Fibroblast of the conjunctiva (primary cell): ENCODE results near the gene NFATC2.
"Not testable (repeated sequence)": the region's sequence is repeated elsewhere in the genome, so short reads cannot be mapped to it uniquely, and the experiment has no call there.

ENCODE experiments used
- DNase-seq: peaks from one replicate; pipeline ENCODE4 v3.0.0-alpha.2; 2010; ENCODE audit warnings: low read depth

The NFATC2 gene

DNA sequence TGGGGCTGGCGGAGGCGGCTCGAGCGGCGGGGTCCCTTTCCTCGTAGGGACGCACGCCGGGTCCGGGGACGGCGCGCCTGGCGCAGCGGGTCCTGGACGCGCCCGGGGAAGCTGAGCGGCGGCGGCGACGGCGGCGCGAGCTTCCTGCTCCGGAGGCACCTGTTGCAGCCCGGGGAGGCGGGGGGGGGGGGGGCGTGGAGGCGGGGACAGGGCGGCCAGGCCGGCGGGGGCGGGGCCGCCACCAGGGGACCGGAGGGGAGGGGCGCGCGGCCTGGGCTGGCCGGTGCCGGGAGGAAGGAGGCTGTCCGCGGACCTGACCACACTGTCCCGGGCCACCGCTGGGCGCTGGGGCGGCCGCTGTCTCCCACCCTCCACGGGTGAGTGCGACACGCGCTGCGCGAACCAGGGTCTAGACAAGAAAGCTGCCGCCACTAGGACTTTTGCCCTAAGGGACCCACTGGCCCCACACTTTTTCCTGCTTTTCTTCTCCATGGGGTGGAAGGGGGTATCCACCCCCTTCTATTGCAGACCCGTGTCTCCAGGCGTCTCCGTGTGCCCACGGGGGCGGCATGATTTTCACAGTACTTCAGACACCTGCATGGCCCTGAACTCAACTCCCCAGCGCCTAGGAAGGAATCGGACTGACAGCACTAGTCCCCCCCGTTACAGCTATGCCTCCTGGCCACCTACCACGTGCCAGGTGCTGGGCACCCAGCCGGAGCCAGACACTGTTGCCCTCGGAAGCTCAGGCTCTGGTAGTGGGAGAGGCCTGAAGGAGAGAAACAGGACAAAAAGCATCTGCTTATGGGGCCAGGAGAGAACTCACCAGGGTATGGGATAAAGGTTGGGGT is at the start of gene NFATC2:
Gene NFATC2, minus strand, starts transcription at position 149 of the 851 bp plus-strand sequence. CDS start 220 bp downstream, outside the sequence.
- no peak for DNase-seq

DNA sequence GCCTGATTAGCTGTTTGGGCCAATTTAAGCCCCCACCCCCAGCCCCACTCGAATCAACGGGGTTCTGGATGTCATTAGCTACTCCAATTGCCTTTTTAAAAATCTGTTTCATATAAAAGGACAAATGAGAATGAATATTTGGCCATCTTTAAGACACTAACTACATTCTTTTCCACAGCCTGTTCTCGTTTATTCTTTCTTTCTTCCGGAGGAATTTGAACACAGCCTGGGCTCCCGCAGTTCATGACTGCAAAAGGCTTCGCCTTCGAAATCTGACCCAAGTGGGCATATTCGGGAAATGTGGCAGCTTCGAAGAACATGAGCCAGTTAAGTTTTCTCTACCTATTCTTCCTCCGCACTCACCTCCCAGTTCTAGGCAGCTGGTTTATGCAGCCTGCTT is 49.4 kb upstream of the NFATC2 start:
- no peak for DNase-seq

DNA sequence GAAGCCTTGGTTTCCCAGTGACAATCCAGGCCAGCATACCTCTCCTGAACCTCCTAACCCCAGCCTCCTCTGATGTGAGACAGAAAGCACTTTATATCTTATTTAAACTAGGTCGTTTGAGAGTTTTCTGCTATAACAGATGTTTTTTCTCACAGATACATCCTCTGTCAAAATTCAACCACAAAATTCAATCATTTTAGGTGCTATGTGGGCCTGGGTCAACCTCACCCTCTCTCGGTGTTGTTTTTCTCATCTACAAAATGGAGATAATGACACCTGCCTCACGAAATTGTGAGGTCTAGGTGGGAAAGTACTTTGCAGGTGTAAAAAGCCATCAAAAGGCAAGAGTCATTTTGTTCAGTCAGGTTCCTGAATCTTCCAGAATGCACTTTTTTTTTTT is 46.2 kb upstream of the NFATC2 start:
- DNase-seq: no peak

DNA sequence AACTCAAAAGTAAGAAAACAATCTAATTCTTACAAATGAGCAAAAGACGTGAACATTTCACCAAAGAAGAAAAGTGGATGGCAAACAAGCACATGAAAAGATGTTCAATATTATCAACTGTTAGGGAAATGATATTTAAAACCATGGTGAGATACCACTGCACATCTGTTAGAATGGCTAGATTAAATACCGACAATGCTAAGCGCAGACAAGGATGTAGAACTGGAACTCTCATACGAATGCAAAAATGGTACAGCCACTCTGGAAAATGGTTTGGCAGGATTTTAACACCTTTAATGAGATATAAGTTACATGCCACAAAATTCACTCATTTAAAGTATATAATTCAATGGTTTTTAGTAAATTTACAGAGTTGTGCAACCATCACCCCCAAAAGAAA is 44.6 kb upstream of the NFATC2 start:
- no peak for DNase-seq

DNA sequence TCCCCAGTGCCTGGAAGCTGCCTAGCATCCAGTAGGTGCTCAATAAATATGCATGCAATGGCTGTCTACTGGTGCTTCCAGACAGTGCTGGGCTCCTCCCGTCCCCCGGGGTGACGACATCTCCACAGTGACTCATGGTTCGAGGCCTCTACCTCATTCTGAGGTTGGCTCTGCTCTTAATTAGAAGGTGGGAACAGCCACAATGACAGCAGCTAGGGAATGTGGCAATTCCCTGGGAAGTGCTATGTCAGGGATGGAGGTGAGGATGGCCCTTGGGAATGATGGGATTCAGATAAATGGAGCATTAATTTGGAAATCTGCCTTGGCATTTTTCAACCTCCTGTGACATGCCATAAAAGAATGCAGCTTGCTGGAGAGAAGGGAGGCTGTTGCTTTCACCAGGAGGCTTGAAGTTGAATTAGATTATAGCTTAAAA is 43.5 kb upstream of the NFATC2 start:
- no peak for DNase-seq

DNA sequence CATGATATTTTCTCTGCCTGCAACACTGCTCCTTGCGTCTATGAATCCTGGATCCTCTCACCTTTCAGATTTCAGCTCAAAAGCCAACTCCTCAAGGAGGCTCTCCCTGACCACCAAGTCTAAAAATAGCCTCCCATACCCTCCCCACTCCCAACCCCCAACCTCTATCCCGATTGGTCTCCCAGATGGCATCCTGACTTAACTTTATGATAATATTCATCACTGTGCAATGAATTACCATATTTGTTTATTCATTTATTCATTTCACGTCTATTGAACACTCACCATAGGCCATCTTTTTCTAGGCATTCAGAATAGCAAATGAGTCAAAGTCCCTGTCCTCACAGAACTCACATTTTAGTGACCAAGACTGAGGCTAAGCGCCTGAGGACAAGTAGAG is 42.6 kb upstream of the NFATC2 start:
- no peak for DNase-seq

DNA sequence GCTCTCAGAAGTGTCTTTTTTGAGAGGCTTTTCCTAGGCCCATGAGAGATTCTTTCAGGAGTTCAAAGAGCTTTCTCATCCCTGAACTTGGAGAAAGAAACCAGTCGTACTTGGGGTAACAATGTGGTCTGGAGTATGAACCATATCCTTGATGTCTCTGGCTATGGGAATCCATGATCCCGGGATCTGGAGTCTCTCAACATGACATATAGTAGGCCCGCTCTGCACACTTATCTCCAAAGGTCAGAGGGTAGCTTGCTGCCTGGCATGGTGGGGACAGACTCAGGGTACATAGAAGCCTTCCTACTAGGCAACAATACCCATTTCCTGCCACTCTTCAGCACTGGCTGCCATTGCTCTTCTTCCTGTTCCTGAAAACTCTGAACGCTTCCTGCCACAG is 42.2 kb upstream of the NFATC2 start:
- DNase-seq: no peak

DNA sequence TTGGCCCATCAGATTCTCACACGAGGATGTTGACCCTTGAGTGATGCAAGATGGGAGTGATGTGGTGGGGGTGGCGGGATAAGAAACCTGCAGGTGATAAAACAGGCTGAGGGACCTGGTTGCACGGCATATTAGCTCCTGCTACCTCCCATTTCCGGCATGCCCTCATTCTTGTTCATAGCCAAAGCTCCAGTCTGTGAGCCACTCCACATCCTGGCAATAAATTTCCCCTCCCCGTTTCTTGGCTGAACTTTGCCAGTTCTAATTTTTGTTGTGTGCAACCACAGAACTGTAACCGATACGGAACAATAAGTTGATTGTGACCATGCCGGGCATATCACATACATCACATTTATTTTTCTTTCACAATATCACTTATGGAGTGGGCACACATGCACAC is 41.6 kb upstream of the NFATC2 start:
- DNase-seq: no peak

DNA sequence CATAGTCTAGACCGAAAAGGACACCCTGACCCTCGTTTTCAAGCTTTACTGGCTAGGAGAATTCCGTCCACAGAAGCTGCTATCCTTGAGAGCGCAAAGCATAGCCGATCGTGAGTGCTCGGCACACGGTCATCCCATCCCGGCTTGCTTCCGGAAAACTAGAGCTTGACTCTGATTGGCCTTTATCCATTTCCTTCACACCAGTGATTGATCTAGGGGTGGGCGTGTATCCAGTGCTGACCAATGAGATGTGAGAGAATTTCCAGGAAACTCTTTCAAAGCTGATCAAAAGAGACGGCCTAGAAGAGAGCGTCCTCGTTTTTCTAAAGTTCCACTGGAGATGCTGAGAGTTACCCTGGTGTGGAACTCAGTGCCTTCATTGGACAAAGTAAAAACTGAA is 41.0 kb upstream of the NFATC2 start:
- DNase-seq: no peak

DNA sequence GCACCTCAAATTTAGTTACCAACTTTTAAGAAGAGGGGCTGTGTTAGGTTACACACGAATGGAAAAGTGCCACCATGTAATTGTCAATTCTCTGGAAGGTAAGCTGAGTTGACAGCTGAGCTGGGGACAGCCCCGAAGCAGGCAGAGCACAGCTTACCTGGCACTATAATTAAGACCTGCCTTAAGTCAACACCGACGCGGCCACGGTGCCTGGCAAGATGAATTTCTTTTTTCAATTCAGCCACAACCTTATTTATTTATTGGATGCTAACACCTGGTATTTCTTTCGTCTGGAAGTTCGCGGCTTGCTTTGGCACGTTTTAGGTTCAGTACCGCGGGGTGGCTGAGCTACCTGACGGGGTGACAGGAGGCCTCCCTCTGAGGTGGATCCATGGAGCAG is 40.6 kb upstream of the NFATC2 start:
- DNase-seq: no peak

DNA sequence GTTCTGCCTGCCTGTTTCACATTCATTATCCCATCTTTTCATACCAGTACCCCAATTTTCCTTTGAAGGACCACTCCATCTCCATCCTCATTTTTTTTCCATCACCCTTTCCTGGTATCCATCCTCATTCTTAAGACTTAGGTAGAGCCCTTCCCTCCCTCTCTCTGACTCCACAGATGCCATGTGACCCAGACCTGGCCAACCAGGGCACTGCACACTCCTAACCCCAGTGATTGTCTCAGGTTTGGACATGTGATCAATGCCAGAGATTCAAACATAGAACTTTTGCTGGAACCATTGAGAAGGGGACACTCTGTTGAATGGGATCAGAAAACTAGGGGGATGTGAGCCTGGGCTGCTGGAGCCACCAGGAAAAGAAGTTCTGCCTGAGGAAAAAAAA is 39.1 kb upstream of the NFATC2 start:
- no peak for DNase-seq

DNA sequence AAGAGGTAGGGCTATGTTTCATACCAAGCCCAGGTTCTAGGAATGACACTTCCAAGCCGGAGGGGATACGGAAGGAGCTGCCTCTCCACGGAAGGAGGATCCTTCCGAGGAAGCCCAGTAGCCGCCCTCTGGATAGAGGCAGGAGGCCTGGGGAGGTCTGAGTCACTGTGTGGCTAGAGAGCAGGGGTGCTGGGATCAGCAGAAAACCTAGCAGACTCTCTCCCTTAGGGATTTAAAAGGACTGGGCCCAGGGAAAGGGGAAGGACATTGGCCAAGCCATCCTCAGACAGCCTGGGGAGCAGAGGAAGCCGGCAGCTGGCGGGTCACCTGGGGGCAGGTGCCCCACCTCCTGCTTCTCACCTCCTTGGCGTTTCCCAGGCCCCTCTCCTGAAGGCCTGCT is 36.6 kb upstream of the NFATC2 start:
- DNase-seq: no peak

DNA sequence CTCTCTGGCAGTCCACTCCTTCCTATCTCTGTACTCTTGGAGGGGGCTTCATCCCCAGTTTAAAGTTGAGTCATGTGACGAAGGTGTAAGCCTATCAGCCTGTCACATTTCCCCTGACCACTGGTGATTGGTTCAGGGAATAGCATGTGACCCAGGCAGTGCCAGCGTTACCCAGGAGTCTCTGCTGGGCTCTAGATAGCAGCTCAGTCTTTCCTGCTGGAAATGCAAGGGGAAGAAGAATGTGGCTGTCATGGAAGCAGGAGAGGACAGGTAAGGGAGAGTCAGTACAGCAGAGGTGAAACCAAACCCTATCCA is 35.6 kb upstream of the NFATC2 start:
- no peak for DNase-seq

DNA sequence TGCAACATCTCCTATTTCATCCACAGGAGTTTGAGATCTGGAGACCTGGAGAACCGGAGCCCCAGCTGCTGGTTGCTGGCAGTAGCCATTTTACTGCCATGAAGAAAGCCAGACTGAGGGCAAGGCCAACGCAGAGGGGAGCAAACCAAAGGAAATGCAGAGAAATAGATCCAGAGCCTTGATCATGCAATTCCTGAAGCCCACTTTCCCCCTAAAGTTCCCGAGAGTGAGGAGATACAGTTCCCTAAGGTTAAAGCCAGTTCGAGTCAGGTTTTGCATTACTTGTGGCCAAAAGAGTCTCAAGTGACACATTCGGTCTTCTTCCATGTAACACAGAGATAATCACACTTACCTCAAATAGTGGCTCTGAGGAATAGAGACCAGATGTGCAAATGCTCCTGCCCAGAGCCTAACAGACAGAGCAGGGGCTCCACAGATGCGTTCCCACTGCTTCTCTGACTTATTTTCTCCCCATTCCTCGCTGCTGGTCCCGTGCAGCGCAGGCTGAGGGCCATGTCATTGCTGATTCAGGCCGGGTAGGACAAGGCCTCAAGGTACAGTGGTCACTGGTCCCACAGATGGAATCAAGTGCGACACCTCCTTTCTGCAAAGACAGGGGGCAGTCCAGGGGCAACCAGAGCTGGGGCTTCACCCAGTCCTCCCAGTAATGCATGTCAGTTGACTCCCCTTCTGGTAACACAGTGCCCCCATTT is 35.1 kb upstream of the NFATC2 start:
- DNase-seq: no peak

DNA sequence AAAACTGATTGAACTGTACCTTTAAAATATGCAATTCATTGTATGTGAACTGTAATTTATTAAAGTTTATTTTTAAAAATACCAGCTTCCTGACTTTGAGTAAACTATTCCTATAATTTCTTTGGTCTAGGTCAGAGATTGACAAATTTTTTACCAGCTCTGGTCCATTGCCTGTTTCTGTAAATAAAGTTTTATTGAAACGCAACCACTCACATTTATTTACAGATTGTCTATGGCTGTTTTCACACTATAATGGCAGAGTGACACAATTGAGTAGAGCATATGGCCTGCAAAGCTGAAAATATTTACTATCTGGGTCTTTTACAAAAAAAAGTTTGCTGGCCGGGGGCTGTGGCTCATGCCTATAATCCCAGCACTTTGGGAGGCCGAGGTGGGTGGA is 33.0 kb upstream of the NFATC2 start:
- DNase-seq: no peak

DNA sequence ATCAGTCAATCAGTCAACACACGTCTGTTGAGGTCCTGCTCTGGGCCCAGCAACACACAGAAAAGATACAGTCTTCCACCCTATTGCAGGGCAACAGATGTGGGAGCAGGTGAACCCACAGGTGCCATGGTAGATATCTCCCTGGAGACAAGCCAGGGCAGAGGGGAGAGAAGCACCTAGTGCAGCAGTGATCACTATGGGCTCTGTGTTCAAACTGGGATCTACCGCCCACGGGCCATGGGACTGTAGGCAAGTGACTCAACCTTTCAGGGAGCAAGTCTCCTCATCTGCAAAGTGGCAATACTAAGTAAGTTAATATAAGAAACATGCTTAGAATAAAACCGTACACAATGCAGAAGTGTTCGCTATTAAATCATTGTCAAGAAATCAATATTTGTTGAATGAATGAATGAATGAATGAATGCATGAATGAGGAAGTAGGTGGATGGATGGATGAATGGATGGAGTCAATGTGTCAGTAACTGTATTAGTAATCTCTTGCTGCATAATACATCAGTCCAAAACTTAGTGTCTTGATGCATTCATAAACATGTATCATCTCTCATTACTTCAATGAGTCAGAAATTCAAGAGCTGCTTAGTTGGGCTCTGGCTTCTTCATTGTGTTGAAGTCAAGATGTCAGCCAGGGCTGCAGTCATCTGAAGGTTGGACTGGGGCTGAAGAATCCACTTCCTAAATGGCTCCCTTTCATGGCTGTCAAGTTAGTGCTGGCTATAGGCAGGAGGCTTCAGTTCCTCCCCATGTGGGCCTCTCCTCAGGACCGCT is 31.9 kb upstream of the NFATC2 start:
- no peak for DNase-seq

DNA sequence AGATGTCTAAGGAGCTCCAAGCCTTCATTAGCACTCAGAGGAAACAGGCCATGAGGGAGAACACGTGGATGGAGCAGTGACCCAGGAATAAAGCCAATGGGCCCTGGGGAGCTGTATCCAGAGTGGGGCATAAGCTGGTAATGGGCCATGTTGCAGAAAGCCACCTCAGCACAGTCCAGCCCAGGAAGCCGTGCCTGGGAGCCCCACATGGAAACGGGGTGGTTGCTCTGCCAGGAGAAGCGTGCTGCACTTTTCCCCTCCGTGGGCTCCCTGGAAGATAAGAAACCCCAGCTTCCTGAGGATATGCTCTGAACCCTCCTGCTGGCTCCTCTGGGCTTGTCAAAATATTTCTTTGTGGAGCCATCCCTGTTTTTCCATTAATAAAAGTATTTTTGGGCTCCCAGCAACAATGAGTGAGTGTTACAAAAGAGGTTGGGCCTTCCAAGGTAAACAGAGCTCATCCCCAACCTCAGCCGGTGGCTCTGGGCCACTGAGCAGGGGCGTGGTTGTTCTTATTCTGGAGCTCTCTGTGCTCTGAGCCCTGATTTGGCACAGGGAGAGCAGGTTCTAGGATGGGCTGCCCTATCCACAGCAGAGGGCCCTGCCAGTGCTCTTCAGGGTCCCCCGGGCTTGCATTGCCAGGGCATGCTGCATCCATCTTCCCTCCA is 31.2 kb upstream of the NFATC2 start:
- peak; percentile 30 for DNase-seq

DNA sequence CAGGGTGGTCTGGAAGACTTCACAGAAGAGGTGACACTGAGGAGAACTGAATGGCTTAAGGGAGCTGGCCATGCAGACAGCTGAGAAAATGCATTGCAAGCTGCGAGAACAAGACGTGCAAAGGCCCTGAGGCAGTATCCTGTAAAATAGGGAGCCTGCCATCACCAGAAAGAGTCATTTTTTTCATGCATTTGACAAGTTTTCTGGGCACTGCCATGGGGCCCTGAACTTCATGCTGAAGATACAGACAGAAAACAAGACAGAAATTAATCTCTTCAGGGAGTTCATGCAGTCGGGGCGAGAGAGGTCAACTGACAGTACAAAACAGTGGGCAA is 28.9 kb upstream of the NFATC2 start:
- no peak for DNase-seq

DNA sequence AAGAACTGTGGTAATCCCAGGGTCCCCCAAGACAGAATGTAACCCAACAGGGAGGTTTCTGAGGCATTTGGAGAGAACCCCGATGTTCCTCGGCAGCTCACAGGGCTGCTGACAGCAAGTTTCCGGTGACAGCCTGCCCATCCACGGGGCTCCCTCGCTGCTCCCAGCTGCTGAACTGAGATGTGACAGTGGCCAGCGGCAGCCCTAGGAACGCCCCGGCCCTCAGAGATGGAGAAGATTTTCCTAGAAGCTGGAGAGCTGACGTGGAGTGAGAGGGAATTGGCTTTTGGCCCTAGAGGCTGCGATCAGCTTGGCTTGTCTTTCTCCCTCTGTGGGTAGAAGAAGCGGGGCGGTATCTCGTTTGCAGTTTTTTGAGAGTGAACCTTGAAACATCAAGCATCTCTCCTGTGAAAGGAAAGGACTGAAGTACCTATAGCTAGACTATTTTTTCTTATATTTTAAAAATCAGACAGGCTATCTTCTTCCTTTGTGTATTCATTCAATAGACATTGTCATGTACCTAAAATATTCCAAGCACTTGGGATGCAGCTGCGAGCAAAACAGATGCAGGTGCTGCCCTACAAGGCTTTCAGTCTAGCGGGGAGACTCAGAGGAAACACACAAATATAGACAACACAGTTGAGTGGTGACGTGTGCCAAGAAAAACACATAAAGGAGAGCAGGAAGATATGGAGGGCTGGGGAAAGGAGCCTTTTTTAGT is 28.4 kb upstream of the NFATC2 start:
- no peak for DNase-seq

DNA sequence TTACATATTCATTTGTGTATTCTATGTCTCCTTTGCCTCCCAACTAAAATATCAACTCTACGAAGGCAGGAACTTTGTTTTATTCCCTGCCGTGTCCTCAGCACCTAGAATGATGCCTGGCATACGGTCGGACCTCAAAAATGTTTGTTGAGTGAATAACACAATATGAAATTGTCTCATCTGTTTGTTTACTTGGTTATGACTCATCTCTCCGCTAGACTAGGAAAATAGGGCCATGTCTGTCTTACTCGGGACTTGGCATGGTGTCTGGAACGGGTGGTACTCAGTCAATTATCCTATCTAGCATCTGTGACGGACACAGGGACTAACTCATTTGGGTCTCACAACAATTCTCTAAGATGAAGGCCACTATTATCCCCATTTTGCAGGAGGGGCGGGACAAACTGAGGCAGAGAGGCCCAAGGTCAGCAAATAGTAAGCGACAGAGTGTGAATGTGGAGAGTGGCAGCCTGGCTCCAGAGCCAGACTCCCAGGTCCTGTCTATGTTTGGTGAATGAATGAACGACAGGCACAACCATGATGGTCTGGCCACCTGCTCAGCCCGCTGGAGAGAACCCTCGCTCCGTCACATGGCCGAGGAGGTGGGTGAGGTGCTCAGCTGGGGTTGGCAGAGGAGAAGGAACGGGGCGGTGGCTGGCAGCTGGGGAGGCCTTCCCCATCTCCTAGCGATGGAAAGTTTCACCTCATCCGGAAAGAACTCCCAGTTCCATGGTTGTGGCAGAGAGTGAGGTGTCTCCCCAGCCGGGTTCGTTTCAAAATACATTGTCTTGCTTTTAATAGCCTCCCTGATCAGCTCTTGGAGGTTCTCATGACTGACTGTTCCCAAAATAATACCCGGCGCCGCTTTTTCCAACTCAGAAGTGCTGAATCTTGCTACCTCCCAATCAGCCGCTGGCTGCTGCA is 27.6 kb upstream of the NFATC2 start:
- no peak for DNase-seq

DNA sequence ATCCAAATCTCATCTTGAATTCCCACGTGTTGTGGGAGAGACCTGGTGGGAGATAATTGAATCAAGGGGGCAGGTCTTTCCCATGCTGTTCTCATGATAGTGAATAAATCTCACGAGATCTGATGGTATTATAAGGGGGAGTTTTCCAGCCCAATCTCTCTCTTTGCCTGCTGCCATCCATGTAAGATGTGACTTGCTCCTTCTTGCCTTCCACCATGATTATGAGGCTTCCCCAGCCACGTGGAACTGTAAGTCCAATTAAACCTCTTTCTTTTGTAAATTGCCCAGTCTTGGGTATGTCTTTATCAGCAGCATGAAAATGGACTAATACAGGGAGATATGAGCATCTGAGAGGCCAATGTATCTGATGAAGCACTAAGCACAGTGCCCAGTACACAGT is 26.0 kb upstream of the NFATC2 start:
- not testable (repeated sequence) for DNase-seq
